ENCODE results near the gene LRRC59. TPM values are rescaled to one million over a fixed set of nuclear protein-coding genes. Genes with fewer than 3 reads are reported as not detected.
A peak's percentile ranks its signal among the peaks of the same experiment; 100 is the strongest.

The LRRC59 gene
- total RNA-seq, 1 experiment from 2014 or later = 306 TPM

DNA sequence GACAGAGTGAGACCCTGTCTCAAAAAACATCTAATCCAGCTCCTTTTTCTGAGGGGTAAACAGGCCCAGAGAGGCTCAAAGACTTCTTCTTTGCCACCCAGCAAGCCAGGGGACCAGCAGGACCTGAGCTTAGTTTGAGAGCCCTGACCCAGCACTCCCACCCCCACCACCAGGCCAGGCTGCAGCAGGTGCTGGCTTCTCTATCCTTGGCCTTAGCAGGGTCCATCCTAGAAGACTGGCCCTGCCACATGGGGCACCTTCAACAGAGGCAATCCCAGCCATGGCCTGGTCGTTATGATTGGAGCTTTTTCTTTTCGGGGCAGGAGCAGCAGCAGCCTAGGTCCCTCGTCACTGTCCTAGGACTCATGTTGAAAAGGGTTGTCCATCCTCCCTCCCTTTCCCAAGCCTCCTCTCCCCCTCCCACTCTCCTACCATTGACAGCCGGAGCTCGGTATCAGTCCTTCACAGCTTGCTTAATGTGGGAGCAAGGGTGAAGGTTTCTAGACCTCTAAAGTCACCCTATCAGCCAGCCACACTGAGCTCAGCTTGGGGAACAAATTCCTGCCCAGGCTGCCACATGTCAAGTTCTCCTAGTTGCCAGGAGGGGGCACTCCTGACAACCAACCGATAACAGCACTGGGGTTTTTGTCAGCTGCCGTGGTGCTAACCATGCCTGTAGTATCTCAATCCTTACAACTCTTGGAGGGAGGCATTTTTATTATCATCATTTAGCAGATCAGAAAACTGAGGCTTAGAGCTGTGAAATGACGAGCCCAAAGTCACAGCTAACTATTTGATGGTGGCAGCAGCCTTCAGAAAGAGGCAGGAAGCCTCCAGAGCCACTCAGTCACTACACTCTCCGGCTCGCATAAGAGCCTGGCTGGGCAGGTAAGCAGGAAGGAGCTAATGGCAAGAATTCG, 35.5 kb downstream of the LRRC59 start:
- H3K36me3 Mint-ChIP-seq (ENCODE audit: insufficient read depth, unreplicated experiment) = peaks cover 27% of the 10 kb centered on the region
- DNase-seq (ENCODE audit: unreplicated experiment) = peak; percentile 74
- BruUV-seq (replicated peaks) = no TSS peak
- intact Hi-C loops (cut with micrococcal nuclease) = no loop called here
- peak overlapping the region; percentile 67 for H3K27ac Mint-ChIP-seq (ENCODE audit: low read depth, unreplicated experiment)
- TF ChIP-seq CTCF (IDR thresholded peaks at IDR 0.05; ENCODE audit: unreplicated experiment) = peak; percentile 62
- peaks cover 7% of the 10 kb centered on the region for H3K4me1 Mint-ChIP-seq (ENCODE audit: insufficient read depth, unreplicated experiment)
- H3K4me3 Mint-ChIP-seq (ENCODE audit: unreplicated experiment) = no peak overlapping the region
- no peaks in the 10 kb centered on the region for H3K27me3 Mint-ChIP-seq (ENCODE audit: insufficient read depth, unreplicated experiment)
- CTCF ChIA-PET = interaction anchor here (0.5 to 5.2 kb wide), 49 partner anchors 8 to 713 kb away, joined by 3 to 46 read pairs (median 4); partner anchors contain the start of genes ACSF2, LRRC59, RSAD1 and XYLT2
- POLR2A ChIA-PET = interaction anchor here (0.7 to 3.7 kb wide), 13 partner anchors 8 to 126 kb away, joined by 3 to 30 read pairs (median 5); partner anchors contain the start of genes EME1, LRRC59, MRPL27 and RSAD1
- no peaks in the 10 kb centered on the region for H3K9me3 Mint-ChIP-seq (ENCODE audit: unreplicated experiment)

DNA sequence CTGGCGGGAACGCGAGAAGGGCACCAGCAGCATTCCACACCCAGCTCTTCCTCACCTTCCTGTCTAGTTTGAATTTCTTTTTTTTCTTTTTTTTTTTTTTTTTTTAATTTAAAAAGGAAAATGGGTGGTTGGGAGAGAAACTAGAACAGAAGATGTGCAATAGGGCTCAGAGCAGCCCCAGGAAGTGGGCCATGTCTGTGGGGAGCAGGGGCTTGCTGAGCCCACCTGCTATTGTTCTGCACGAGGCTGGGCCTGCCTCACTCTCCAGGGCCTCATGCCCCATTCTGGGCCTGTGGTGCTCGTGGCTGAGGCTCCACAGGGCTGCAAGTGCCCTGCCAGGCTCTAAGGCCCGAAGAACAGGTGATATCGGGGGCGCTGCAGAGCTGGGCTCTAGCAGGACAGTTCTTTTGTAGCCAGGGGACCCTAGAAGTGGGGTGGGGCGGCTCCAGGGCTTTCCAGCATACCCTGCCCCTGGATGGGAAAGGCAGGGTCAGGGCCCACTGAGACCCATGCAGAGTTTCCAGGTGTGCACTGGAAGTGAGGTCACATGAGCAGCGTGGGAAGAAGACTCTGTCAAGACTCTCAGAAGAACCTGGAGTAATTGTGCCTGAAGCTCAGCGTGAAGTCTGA, 36.7 kb downstream of the LRRC59 start:
- H3K9me3 Mint-ChIP-seq (ENCODE audit: unreplicated experiment) = no peaks in the 10 kb centered on the region
- TF ChIP-seq CTCF (IDR thresholded peaks at IDR 0.05; ENCODE audit: unreplicated experiment) = no peak
- no peak overlapping the region for H3K4me3 Mint-ChIP-seq (ENCODE audit: unreplicated experiment)
- intact Hi-C loops (cut with micrococcal nuclease) = no loop called here
- no peak for DNase-seq (ENCODE audit: unreplicated experiment)
- H3K27ac Mint-ChIP-seq (ENCODE audit: low read depth, unreplicated experiment) = no peak overlapping the region
- ChIA-PET CTCF (interaction anchor here (0.6 to 5.2 kb wide), 21 partner anchors 9 to 416 kb away, joined by 3 to 46 read pairs (median 5); partner anchors contain the start of genes LRRC59 and RSAD1), POLR2A (interaction anchor here (1.2 to 3.7 kb wide), 4 partner anchors 11 to 127 kb away, joined by 3 to 30 read pairs (median 18); partner anchors contain the start of genes EME1, LRRC59 and MRPL27)
- H3K4me1 Mint-ChIP-seq (ENCODE audit: insufficient read depth, unreplicated experiment) = peaks cover 7% of the 10 kb centered on the region
- peaks cover 30% of the 10 kb centered on the region for H3K36me3 Mint-ChIP-seq (ENCODE audit: insufficient read depth, unreplicated experiment)
- H3K27me3 Mint-ChIP-seq (ENCODE audit: insufficient read depth, unreplicated experiment) = no peaks in the 10 kb centered on the region
- BruUV-seq (replicated peaks) = no TSS peak

DNA sequence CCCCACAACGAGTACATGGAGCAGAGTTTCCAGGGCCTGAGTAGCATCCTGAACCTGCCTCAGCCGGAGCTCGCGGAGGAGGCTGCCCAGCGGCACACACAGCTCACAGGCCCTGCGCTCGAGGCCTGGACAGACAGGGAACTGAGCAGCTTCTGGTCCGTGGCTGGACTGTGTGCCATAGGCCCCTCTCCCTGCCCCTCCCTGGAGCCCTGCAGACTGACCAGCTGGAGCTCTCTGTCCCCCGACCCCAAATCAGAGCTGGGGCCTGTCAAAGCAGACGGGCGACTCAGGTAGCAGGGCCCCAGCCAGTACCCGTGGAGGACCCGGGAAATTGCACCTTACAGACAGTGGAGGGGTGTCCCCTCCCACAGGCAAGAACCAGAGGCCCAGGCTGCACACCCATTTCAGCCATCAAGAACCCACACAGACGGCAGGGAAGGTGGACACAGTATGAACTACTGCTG, 37.3 kb downstream of the LRRC59 start:
- POLR2A ChIA-PET = interaction anchor here (2.5 to 3.7 kb wide), 2 partner anchors 13 to 37 kb away, joined by 14 to 23 read pairs; partner anchors contain the start of gene LRRC59

More for the DNA sequence above, 37.3 kb downstream of the LRRC59 start:
- H3K27ac Mint-ChIP-seq (ENCODE audit: low read depth, unreplicated experiment) = no peak overlapping the region
- no peak for DNase-seq (ENCODE audit: unreplicated experiment)
- H3K36me3 Mint-ChIP-seq (ENCODE audit: insufficient read depth, unreplicated experiment) = peaks cover 30% of the 10 kb centered on the region
- BruUV-seq (replicated peaks) = no TSS peak
- no peaks in the 10 kb centered on the region for H3K9me3 Mint-ChIP-seq (ENCODE audit: unreplicated experiment)
- H3K4me3 Mint-ChIP-seq (ENCODE audit: unreplicated experiment) = no peak overlapping the region
- CTCF ChIA-PET = interaction anchor here (0.6 to 5.2 kb wide), 9 partner anchors 11 to 384 kb away, joined by 3 to 46 read pairs (median 4); partner anchors contain the start of genes EME1, LRRC59 and MRPL27
- H3K27me3 Mint-ChIP-seq (ENCODE audit: insufficient read depth, unreplicated experiment) = no peaks in the 10 kb centered on the region
- intact Hi-C loops (cut with micrococcal nuclease) = no loop called here
- peaks cover 7% of the 10 kb centered on the region for H3K4me1 Mint-ChIP-seq (ENCODE audit: insufficient read depth, unreplicated experiment)
- no peak for TF ChIP-seq CTCF (IDR thresholded peaks at IDR 0.05; ENCODE audit: unreplicated experiment)
